IPS DF 4.7 (cell line): ENCODE results near the gene POU6F2.

Experiments used
- DNase-seq: peaks from one replicate; pipeline ENCODE4 v3.0.0-alpha.2; 2013; ENCODE audit warnings: low spot score; ENCODE audit errors: extremely low read depth

POU6F2 gene

GRCh38 chr7:39399986-39400385 is 422.3 kb downstream of the POU6F2 start:
- DNase-seq, result no peak

DNA sequence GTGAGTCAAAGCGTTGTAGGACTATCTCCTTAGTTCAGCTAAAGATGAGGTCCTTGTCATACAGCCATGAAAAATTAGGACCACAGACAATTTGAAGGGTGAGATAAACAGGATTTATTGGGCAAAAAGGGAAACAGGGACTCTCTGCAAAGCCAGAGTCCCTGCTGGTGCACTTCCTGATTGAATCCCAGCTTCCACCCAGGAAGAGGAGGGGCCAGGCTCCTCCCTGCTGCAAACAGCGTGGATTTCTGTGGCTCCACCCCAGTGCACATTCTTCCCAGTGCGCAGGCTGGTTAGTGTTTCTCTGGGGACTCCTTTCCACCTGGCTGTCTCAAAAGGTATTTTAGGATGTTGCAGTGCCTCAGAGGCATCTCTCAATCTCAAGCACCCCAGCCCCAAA is 423.1 kb downstream of the POU6F2 start:
- DNase-seq, result no peak

GRCh38 chr7:39402034-39402433 is 424.3 kb downstream of the POU6F2 start:
- DNase-seq, result no peak

DNA sequence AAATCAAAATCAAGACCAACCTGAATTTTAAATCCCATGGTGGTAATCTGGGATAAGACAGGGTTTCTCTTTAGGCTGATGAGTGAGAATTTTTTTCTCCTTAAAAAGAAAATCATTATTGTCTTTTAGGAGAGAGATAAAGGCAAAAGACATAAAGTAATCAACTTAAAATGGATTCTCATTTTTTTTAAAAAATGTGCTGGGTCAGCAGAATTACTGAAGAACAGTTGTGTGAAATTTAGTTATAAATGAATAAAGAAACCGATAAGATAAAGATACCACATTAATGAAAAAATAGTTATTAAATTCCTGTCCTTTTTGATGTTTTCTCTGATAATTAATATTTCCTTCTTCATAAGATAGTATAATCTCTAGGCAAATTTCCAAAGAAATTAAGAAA is 427.2 kb downstream of the POU6F2 start:
- DNase-seq, result no peak

GRCh38 chr7:39405581-39405980 is 427.9 kb downstream of the POU6F2 start:
- no peak for DNase-seq

DNA sequence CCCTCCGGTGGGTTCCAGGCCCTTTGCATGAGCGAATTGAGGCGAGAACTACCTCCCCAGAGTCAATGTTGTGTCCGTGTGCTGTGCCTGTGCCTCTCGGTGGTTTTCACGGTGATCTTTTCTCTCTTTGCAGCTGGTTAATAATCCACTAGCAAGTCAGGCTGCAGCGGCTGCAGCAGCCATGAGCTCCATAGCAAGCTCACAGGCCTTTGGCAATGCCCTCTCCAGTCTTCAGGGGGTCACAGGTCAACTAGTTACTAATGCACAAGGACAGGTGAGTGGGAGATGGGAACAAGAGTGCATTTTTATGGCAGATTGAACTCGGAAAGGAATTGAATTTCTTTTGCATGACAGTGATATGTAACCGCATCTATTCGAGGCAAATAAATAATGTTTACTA is 428.8 kb downstream of the POU6F2 start:
- DNase-seq, result no peak

DNA sequence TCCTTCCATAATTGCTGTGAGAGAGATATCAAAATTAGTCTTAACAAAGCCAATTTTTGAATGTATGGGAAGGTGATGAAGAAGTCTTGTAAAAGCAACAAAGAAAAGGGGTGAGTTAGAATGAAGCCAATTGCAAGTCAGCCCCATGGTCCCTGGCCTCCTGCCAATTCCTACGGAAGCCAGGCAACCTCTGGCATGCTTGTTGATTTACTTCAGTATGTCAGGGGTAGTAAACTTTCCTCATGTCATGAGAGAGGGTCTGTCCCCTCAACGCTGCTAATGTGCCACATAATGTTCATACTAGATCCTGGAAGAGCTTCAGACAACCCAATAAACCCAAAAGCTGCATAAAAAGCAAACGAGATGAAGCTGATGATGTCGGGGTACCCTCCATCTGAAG is 429.4 kb downstream of the POU6F2 start:
- DNase-seq, result no peak

DNA sequence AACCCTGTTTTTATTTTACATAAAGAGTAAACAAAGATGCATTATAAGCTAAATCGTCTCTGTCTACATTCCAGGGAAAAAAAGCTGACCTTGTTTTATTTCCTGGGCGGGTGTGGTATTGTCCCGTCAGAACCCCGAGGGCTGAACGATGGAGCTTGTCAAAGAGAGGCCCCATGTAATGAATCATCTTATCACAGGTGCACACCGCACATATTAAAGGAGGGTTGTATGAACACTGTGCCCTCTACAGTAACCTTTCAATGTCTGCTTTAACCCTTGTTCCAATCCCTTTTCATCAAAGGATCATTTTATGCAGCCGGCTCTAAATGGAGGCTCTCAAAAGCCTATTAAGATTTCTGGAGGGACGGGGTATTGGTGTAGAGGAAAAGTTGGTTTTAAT is 430.0 kb downstream of the POU6F2 start:
- DNase-seq, result no peak

- no peak for DNase-seq
Observed at GRCh38 chr7:39408906-39409305, 431.2 kb downstream of the POU6F2 start.

- DNase-seq, result no peak
Observed at GRCh38 chr7:39410582-39410981, 432.9 kb downstream of the POU6F2 start.

- no peak for DNase-seq
Observed at GRCh38 chr7:39413636-39414223, 436.0 kb downstream of the POU6F2 start.

- no peak for DNase-seq
Observed at GRCh38 chr7:39414224-39415035, 436.7 kb downstream of the POU6F2 start.

GRCh38 chr7:39415091-39415787 is 437.5 kb downstream of the POU6F2 start:
- no peak for DNase-seq

GRCh38 chr7:39416866-39417265 is 439.2 kb downstream of the POU6F2 start:
- DNase-seq, result no peak

DNA sequence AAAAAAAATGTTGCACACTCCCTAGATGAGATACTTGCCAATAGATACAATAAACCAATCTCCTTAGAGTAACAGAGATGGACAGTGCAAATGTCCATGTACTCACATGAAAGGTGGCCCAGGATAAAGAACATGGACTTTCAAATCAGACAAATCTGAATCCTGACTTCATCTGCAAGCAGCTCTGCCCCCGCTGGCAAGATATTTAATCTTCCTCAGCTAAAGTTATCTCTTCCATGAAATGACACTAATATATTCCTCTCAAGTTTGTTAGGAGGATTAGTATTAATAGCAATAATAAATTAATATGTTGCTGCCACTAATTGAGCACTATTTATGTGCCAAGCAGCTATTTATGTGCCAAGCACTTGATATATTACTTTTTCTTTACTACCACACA is 439.9 kb downstream of the POU6F2 start:
- DNase-seq, result no peak

GRCh38 chr7:39421251-39421650 is 443.5 kb downstream of the POU6F2 start:
- DNase-seq, result no peak

DNA sequence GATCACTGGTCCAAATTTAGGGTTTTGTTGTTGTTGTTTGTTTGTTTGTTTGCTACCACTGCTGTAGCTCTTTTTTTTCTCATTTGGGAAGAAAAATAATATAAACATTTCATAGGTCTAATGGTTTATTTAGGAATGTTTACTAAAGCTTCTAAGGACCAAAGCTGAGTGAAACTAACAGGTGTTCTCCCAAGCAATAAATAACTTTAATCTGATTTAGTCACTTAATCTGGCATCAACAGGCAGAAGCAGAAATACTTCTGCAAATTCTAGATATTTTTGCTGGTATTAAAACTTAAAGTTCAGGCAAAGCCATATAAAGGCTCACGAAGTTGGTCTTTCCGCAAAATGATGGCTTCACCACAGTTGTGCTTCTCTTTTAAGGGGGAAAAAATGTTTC is 444.0 kb downstream of the POU6F2 start:
- DNase-seq, result no peak

DNA sequence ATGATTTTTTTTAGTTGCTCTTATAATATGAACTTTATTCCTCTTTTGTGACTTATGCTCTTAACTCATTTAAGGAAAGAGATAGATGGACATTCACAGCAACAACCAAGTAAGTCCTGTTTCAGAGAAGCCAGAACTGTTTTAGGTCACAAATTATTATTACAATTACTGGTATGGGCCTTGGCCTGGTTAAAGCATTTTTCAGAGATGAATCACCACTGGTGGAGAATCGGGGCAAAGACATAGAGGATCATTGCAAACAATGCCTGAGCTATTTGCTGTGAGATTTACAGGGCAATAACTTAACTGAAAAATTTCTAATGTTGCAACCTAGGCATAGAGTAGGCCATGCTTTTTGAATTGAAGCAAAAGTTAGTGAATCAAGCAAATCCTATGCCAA is 450.5 kb downstream of the POU6F2 start:
- DNase-seq, result no peak

GRCh38 chr7:39429421-39429820 is 451.7 kb downstream of the POU6F2 start:
- no peak for DNase-seq

- no peak for DNase-seq
Observed at GRCh38 chr7:39430441-39430840, 452.7 kb downstream of the POU6F2 start.

- no peak for DNase-seq
Observed at GRCh38 chr7:39430909-39431641, 453.4 kb downstream of the POU6F2 start.

GRCh38 chr7:39432368-39432767 is 454.7 kb downstream of the POU6F2 start:
- no peak for DNase-seq
